GM12878 (cell line): ENCODE results near the gene RUNDC1. TPM values are rescaled to one million over a fixed set of nuclear protein-coding genes. Genes with fewer than 3 reads are reported as not detected.

Experiments
- SKIL ChIP-seq: fragments of 450-650 bp; IDR thresholded peaks from 2 replicates; pipeline ENCODE4 v1.6.1; 2017; ENCODE audit warnings: mild to moderate bottlenecking, low read depth, inconsistent platforms; ENCODE audit not compliant: poor library complexity, severe bottlenecking
- ZBTB33 ChIP-seq: fragments of 450-650 bp; IDR thresholded peaks from 2 replicates; pipeline ENCODE4 v1.6.1; 2017; ENCODE audit warnings: mild to moderate bottlenecking
- polyA plus RNA-seq, 11 experiments: library from polyadenylated mRNA; depleted of rRNA in 4 of 11; unstranded in 6 of 11; stranded (reverse) in 5 of 11; fragments of >200 nt; fragmentation: Nextera tagmentation in 4 of 11; fragmentation: Illumina TruSeq in 1 of 11; extraction: Ambion mirVana in 4 of 11; extraction: Trizol in 1 of 11; gene quantifications; 1 replicate in 1 of 11; 2 replicates in 10 of 11; pipeline versions ENCODE4 v1.2.1 to v1.2.3, GENCODE V29; 2011 to 2016; ENCODE audit warnings: inconsistent platforms in 2 of 11, missing spikeins in 2 of 11, low read depth in 1 of 11
- small RNA-seq: library from RNA; depleted of rRNA; stranded (forward); fragments of <200 nt; gene quantifications from one replicate; pipeline ENCODE3, GENCODE V24; 2014
- total RNA-seq, 4 experiments: library from RNA; depleted of rRNA in 3 of 4; stranded (reverse); fragments of >200 nt in 3 of 4; fragmentation: Illumina TruSeq in 1 of 4; extraction: Trizol in 1 of 4; gene quantifications; 2 replicates each; pipeline versions ENCODE4 v1.2.1 to v1.2.3, GENCODE V29; 2013 to 2021
- TF ChIP-seq, protein P1 (sequence below): fragments of 450-650 bp; IDR thresholded peaks from 2 replicates; pipeline ENCODE4 v1.6.1; 2016; ENCODE audit warnings: mild to moderate bottlenecking

The RUNDC1 gene
- total and polyA plus RNA-seq, 10 of the 15 experiments (the other 5 are each of a cell fraction or from before 2014, with no cell fraction given) = 2.9 to 15.6 (median 8.2) TPM

GRCh38 chr17:43042025-43042628 is 61.8 kb downstream of the RUNDC1 start (continued):
- no peak for TF ChIP-seq SKIL
- TF ChIP-seq, protein P1, sequence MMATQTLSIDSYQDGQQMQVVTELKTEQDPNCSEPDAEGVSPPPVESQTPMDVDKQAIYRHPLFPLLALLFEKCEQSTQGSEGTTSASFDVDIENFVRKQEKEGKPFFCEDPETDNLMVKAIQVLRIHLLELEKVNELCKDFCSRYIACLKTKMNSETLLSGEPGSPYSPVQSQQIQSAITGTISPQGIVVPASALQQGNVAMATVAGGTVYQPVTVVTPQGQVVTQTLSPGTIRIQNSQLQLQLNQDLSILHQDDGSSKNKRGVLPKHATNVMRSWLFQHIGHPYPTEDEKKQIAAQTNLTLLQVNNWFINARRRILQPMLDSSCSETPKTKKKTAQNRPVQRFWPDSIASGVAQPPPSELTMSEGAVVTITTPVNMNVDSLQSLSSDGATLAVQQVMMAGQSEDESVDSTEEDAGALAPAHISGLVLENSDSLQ = no peak
- TF ChIP-seq ZBTB33 = no peak

Small RNAs within 50 kb of the gene (small RNA-seq; reads per million reads assigned to genes)
- gene AARSD1 = 0.55 reads per million, percentile 11 among the genes with 10 or more reads in this experiment
- not detected for gene RF00561

Other genes starting within 250 kb of the RUNDC1 start
Only the 7 nearest of the 21 such genes appear.
- not detected in 2 replicates for gene G6PC1, start 79.8 kb upstream of the RUNDC1 start, total RNA-seq (2014; rRNA removed)
- gene G6PC1, start 79.8 kb upstream of the RUNDC1 start, total RNA-seq (2014; rRNA removed; fragmentation: Illumina TruSeq; extraction: Trizol) = not detected in 2 replicates
- 0.11 TPM in 1 of 2 replicates, not detected in the other for gene G6PC1, start 79.8 kb upstream of the RUNDC1 start, total RNA-seq (2021)
- not detected in 2 replicates for gene G6PC1, start 79.8 kb upstream of the RUNDC1 start, polyA plus RNA-seq (2011; rRNA removed)
- not detected in 2 replicates for gene G6PC1, start 79.8 kb upstream of the RUNDC1 start, polyA plus RNA-seq (2014; fragmentation: Illumina TruSeq; extraction: Trizol)
- gene G6PC1, start 79.8 kb upstream of the RUNDC1 start, polyA plus RNA-seq (2014; fragmentation: Nextera tagmentation; extraction: Ambion mirVana) = not detected
- gene G6PC1, start 79.8 kb upstream of the RUNDC1 start, polyA plus RNA-seq (2014; rRNA removed) = not detected in 2 replicates
- not detected for gene G6PC1, start 79.8 kb upstream of the RUNDC1 start, polyA plus RNA-seq (2016; fragmentation: Nextera tagmentation; extraction: Ambion mirVana)
- gene AARSD1, start 16.1 kb upstream of the RUNDC1 start, total RNA-seq (2014; rRNA removed) = 37.5 and 39.0 TPM in 2 replicates
- 41.7 and 42.3 TPM in 2 replicates for gene AARSD1, start 16.1 kb upstream of the RUNDC1 start, total RNA-seq (2014; rRNA removed; fragmentation: Illumina TruSeq; extraction: Trizol)
- gene AARSD1, start 16.1 kb upstream of the RUNDC1 start, total RNA-seq (2021) = 38.6 and 41.7 TPM in 2 replicates
- 54.5 and 59.6 TPM in 2 replicates for gene AARSD1, start 16.1 kb upstream of the RUNDC1 start, polyA plus RNA-seq (2011; rRNA removed)
- gene AARSD1, start 16.1 kb upstream of the RUNDC1 start, polyA plus RNA-seq (2014; fragmentation: Illumina TruSeq; extraction: Trizol) = 42.2 and 52.1 TPM in 2 replicates
- gene AARSD1, start 16.1 kb upstream of the RUNDC1 start, polyA plus RNA-seq (2014; fragmentation: Nextera tagmentation; extraction: Ambion mirVana) = 10 to 100 TPM; 32.2 to 53.6 TPM
- gene AARSD1, start 16.1 kb upstream of the RUNDC1 start, polyA plus RNA-seq (2014; rRNA removed) = 54.6 and 58.6 TPM in 2 replicates
- gene AARSD1, start 16.1 kb upstream of the RUNDC1 start, polyA plus RNA-seq (2016; fragmentation: Nextera tagmentation; extraction: Ambion mirVana) = 10 to 100 TPM; 84.1 to 86.2 TPM
- gene PTGES3L, start 485 bp upstream of the RUNDC1 start, total RNA-seq (2014; rRNA removed) = 0.11 and 0.38 TPM in 2 replicates
- 0.40 and 0.46 TPM in 2 replicates for gene PTGES3L, start 485 bp upstream of the RUNDC1 start, total RNA-seq (2014; rRNA removed; fragmentation: Illumina TruSeq; extraction: Trizol)
- 0.51 and 0.62 TPM in 2 replicates for gene PTGES3L, start 485 bp upstream of the RUNDC1 start, total RNA-seq (2021)
- gene PTGES3L, start 485 bp upstream of the RUNDC1 start, polyA plus RNA-seq (2011; rRNA removed) = 1.6 and 1.8 TPM in 2 replicates
- 0.68 and 0.73 TPM in 2 replicates for gene PTGES3L, start 485 bp upstream of the RUNDC1 start, polyA plus RNA-seq (2014; fragmentation: Illumina TruSeq; extraction: Trizol)
- 1 to 10 TPM in 1 of 2 experiments, under 1 TPM in 1; 0.58 to 1.3 TPM for gene PTGES3L, start 485 bp upstream of the RUNDC1 start, polyA plus RNA-seq (2014; fragmentation: Nextera tagmentation; extraction: Ambion mirVana)
- 0.94 and 1.3 TPM in 2 replicates for gene PTGES3L, start 485 bp upstream of the RUNDC1 start, polyA plus RNA-seq (2014; rRNA removed)
- 1 to 10 TPM; 1.9 to 2.3 TPM for gene PTGES3L, start 485 bp upstream of the RUNDC1 start, polyA plus RNA-seq (2016; fragmentation: Nextera tagmentation; extraction: Ambion mirVana)
- gene RPL27, start 17.9 kb downstream of the RUNDC1 start, total RNA-seq (2014; rRNA removed) = 2,683 and 2,694 TPM in 2 replicates
- 3,457 and 3,568 TPM in 2 replicates for gene RPL27, start 17.9 kb downstream of the RUNDC1 start, total RNA-seq (2014; rRNA removed; fragmentation: Illumina TruSeq; extraction: Trizol)
- 1,748 and 1,834 TPM in 2 replicates for gene RPL27, start 17.9 kb downstream of the RUNDC1 start, total RNA-seq (2021)
- 5,833 and 6,934 TPM in 2 replicates for gene RPL27, start 17.9 kb downstream of the RUNDC1 start, polyA plus RNA-seq (2011; rRNA removed)
- 5,212 and 5,530 TPM in 2 replicates for gene RPL27, start 17.9 kb downstream of the RUNDC1 start, polyA plus RNA-seq (2014; fragmentation: Illumina TruSeq; extraction: Trizol)
- gene RPL27, start 17.9 kb downstream of the RUNDC1 start, polyA plus RNA-seq (2014; fragmentation: Nextera tagmentation; extraction: Ambion mirVana) = 1,000 to 10,000 TPM; 4,376 to 4,686 TPM
- gene RPL27, start 17.9 kb downstream of the RUNDC1 start, polyA plus RNA-seq (2014; rRNA removed) = 3,489 and 4,101 TPM in 2 replicates
- gene RPL27, start 17.9 kb downstream of the RUNDC1 start, polyA plus RNA-seq (2016; fragmentation: Nextera tagmentation; extraction: Ambion mirVana) = 1,000 to 10,000 TPM; 2,215 to 2,394 TPM
- gene IFI35, start 26.2 kb downstream of the RUNDC1 start, total RNA-seq (2014; rRNA removed) = 80.0 and 81.1 TPM in 2 replicates
- 30.7 and 35.5 TPM in 2 replicates for gene IFI35, start 26.2 kb downstream of the RUNDC1 start, total RNA-seq (2014; rRNA removed; fragmentation: Illumina TruSeq; extraction: Trizol)
- gene IFI35, start 26.2 kb downstream of the RUNDC1 start, total RNA-seq (2021) = 61.3 and 63.8 TPM in 2 replicates
- gene IFI35, start 26.2 kb downstream of the RUNDC1 start, polyA plus RNA-seq (2011; rRNA removed) = 50.9 and 66.8 TPM in 2 replicates
- 25.6 and 57.7 TPM in 2 replicates for gene IFI35, start 26.2 kb downstream of the RUNDC1 start, polyA plus RNA-seq (2014; fragmentation: Illumina TruSeq; extraction: Trizol)
- 10 to 100 TPM; 18.4 to 24.4 TPM for gene IFI35, start 26.2 kb downstream of the RUNDC1 start, polyA plus RNA-seq (2014; fragmentation: Nextera tagmentation; extraction: Ambion mirVana)
- 69.8 and 81.6 TPM in 2 replicates for gene IFI35, start 26.2 kb downstream of the RUNDC1 start, polyA plus RNA-seq (2014; rRNA removed)
- 10 to 100 TPM; 82.9 to 92.2 TPM for gene IFI35, start 26.2 kb downstream of the RUNDC1 start, polyA plus RNA-seq (2016; fragmentation: Nextera tagmentation; extraction: Ambion mirVana)
- 6.5 and 8.6 TPM in 2 replicates for gene VAT1, start 41.8 kb downstream of the RUNDC1 start, total RNA-seq (2014; rRNA removed)
- gene VAT1, start 41.8 kb downstream of the RUNDC1 start, total RNA-seq (2014; rRNA removed; fragmentation: Illumina TruSeq; extraction: Trizol) = 4.8 and 5.0 TPM in 2 replicates
- gene VAT1, start 41.8 kb downstream of the RUNDC1 start, total RNA-seq (2021) = 15.7 and 19.8 TPM in 2 replicates
- 7.6 and 17.4 TPM in 2 replicates for gene VAT1, start 41.8 kb downstream of the RUNDC1 start, polyA plus RNA-seq (2011; rRNA removed)
- 5.0 and 8.6 TPM in 2 replicates for gene VAT1, start 41.8 kb downstream of the RUNDC1 start, polyA plus RNA-seq (2014; fragmentation: Illumina TruSeq; extraction: Trizol)
- gene VAT1, start 41.8 kb downstream of the RUNDC1 start, polyA plus RNA-seq (2014; fragmentation: Nextera tagmentation; extraction: Ambion mirVana) = 1 to 10 TPM; 6.0 to 7.8 TPM
- gene VAT1, start 41.8 kb downstream of the RUNDC1 start, polyA plus RNA-seq (2014; rRNA removed) = 6.4 and 7.0 TPM in 2 replicates
- 1 to 10 TPM; 7.0 to 9.0 TPM for gene VAT1, start 41.8 kb downstream of the RUNDC1 start, polyA plus RNA-seq (2016; fragmentation: Nextera tagmentation; extraction: Ambion mirVana)
- gene RND2, start 44.7 kb downstream of the RUNDC1 start, total RNA-seq (2014; rRNA removed) = not detected in 2 replicates
- gene RND2, start 44.7 kb downstream of the RUNDC1 start, total RNA-seq (2014; rRNA removed; fragmentation: Illumina TruSeq; extraction: Trizol) = not detected in 2 replicates
- gene RND2, start 44.7 kb downstream of the RUNDC1 start, total RNA-seq (2021) = not detected in 2 replicates
- gene RND2, start 44.7 kb downstream of the RUNDC1 start, polyA plus RNA-seq (2011; rRNA removed) = 0.01 and 0.03 TPM in 2 replicates
- gene RND2, start 44.7 kb downstream of the RUNDC1 start, polyA plus RNA-seq (2014; fragmentation: Illumina TruSeq; extraction: Trizol) = 0.01 TPM in 1 of 2 replicates, not detected in the other
- not detected for gene RND2, start 44.7 kb downstream of the RUNDC1 start, polyA plus RNA-seq (2014; fragmentation: Nextera tagmentation; extraction: Ambion mirVana)
- 0.03 TPM in 1 of 2 replicates, not detected in the other for gene RND2, start 44.7 kb downstream of the RUNDC1 start, polyA plus RNA-seq (2014; rRNA removed)
- under 1 TPM; 0.04 to 0.05 TPM for gene RND2, start 44.7 kb downstream of the RUNDC1 start, polyA plus RNA-seq (2016; fragmentation: Nextera tagmentation; extraction: Ambion mirVana)